Caco-2 (cell line): ENCODE results near the gene SPDYE4. TPM values are rescaled to one million over a fixed set of nuclear protein-coding genes. Genes with fewer than 3 reads are reported as not detected.

Source experiments
- BruUV-seq: library from RNA; stranded (reverse); fragments of 400-500 nt; replicated peaks from 2 replicates; lab custom pipeline; 2021; lab: Mats Ljungman, UMichigan
- CTCF ChIA-PET: fragments of 300-600 bp; sonication (Branson Sonifier 250); formaldehyde crosslinking; loops from one replicate; lab custom pipeline; 2022; ENCODE audit warnings: antibody characterized with exemption; lab: Charles Lee
- POLR2A ChIA-PET: fragments of 300-600 bp; sonication (Branson Sonifier 250); formaldehyde crosslinking; loops from one replicate; lab custom pipeline; 2022; ENCODE audit warnings: antibody characterized with exemption; lab: Charles Lee
- DNase-seq, 2 experiments: peaks; one replicate each; pipeline versions ENCODE4 v3.0.0 to v3.0.0-alpha.2; 2020 to 2022
- H3K27me3 ChIP-seq: replicated peaks from 2 replicates; pipeline ENCODE4 v1.6.0; 2011; ENCODE audit warnings: low read length; ENCODE audit not compliant: control insufficient read depth, insufficient read depth
- H3K36me3 ChIP-seq: 2 replicates; pipeline ENCODE4 v1.5.1; 2011; ENCODE audit warnings: low read length; ENCODE audit not compliant: control insufficient read depth, insufficient read depth
- H3K4me1 ChIP-seq: fragments of 250-450 bp; sonication (Bioruptor Pico); 2 replicates; pipeline ENCODE4 v1.5.1; 2020; ENCODE audit warnings: mild to moderate bottlenecking
- H3K4me3 ChIP-seq: 2 replicates; pipeline ENCODE4 v1.5.1; 2011; ENCODE audit warnings: low read depth, mild to moderate bottlenecking, control low read depth, low read length
- H3K9me3 ChIP-seq: fragments of 250-450 bp; sonication (Bioruptor Pico); 2 replicates; pipeline ENCODE4 v1.5.1; 2020; ENCODE audit warnings: mild to moderate bottlenecking, moderate library complexity
- H3K27ac Mint-ChIP-seq: one replicate; pipeline ENCODE4 v1.8.0; 2022; ENCODE audit warnings: mixed read lengths; ENCODE audit not compliant: unreplicated experiment
- H3K27me3 Mint-ChIP-seq: one replicate; pipeline ENCODE4 v1.8.0; 2022; ENCODE audit warnings: mixed read lengths; ENCODE audit not compliant: insufficient read depth, unreplicated experiment
- H3K36me3 Mint-ChIP-seq: one replicate; pipeline ENCODE4 v1.8.0; 2022; ENCODE audit warnings: mild to moderate bottlenecking, mixed read lengths; ENCODE audit not compliant: insufficient read depth, unreplicated experiment
- H3K4me1 Mint-ChIP-seq: one replicate; pipeline ENCODE4 v1.8.0; 2022; ENCODE audit warnings: low read depth, mixed read lengths; ENCODE audit not compliant: unreplicated experiment
- H3K4me3 Mint-ChIP-seq: one replicate; pipeline ENCODE4 v1.8.0; 2022; ENCODE audit warnings: mild to moderate bottlenecking, moderate library complexity, mixed read lengths; ENCODE audit not compliant: unreplicated experiment
- H3K9me3 Mint-ChIP-seq: one replicate; pipeline ENCODE4 v1.8.0; 2022; ENCODE audit warnings: mixed read lengths; ENCODE audit not compliant: unreplicated experiment
- intact Hi-C: fragments of 100-400 bp; cut with micrococcal nuclease; formaldehyde crosslinking; loops from one replicate; pipeline ENCODE4 v1.10.0; 2022; ENCODE audit not compliant: unreplicated experiment
- total RNA-seq: library from RNA; stranded (reverse); gene quantifications from 2 replicates; pipeline ENCODE4 v1.2.3, GENCODE V29; 2022
- TF ChIP-seq, protein P1 (sequence below), 2 experiments: fragments of 200-600 bp in 1 of 2; IDR thresholded peaks; 1 replicate in 1 of 2; 2 replicates in 1 of 2; pipeline versions ENCODE4 v1.5.1 to v1.8.0; 2011 to 2022; ENCODE audit warnings: antibody characterized with exemption in 1 of 2, control low read depth in 1 of 2, inconsistent platforms in 1 of 2, low read depth in 1 of 2, low read length in 1 of 2, mild to moderate bottlenecking in 1 of 2, moderate library complexity in 1 of 2; ENCODE audit not compliant: insufficient read depth in 1 of 2, severe bottlenecking in 1 of 2, unreplicated experiment in 1 of 2

Gene SPDYE4
- total RNA-seq, 1 experiment from 2014 or later = not detected

DNA sequence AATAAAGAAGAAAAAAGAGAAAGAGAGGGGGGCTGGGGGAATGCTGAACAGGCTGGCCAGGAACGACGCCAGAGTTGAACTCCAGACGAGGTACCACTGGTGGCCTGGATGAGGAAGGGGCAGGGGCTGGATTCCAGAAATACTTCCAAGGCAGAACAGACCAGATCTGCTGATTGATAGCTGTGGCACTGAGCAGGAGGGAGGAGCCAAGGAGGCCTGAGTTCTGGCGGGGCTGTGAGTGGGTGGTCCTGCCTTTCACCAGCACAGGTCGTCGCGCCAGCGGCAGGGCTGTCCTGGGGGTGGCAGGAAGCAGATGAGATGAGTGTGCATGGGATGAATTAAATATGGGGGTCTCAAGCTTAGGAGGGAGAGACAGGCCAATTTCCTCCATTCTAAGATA is 19.2 kb downstream of the SPDYE4 start:
- H3K4me3 Mint-ChIP-seq = no peak overlapping the region

DNA sequence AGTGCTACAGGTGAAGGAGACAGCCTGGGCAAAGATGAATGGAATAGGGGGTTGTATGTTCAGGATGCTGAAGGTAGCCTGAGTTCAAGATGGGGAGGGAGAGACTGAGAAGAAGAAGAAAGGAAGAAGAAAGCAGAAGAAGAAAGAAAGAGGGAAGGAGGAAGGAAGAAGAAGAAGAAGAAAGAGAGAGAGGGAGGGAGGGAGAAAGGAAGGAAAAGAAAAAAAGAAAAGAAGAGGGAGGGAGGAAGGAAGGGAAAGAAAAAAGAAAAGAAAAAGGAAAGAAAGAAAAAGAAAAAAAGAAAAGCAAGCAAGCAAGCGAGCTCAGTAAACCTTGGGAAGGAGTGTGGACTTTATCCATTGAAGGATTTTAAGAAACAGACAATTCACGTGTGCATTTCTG is 21.6 kb downstream of the SPDYE4 start:
- no peaks in the 10 kb centered on the region for H3K36me3 Mint-ChIP-seq
- no TSS peak for BruUV-seq
- Histone ChIP-seq H3K4me3 (no peak overlapping the region), H3K27me3 (no peaks in the 10 kb centered on the region), H3K4me1 (0 out of 2 replicates have a peak, but pooled peaks cover 4% of the 10 kb centered on the region), H3K9me3 (no peaks in the 10 kb centered on the region), H3K36me3 (no peaks in the 10 kb centered on the region)
- CTCF ChIA-PET = no interaction called here
- POLR2A ChIA-PET = no interaction called here
- DNase-seq = no peak
- no peaks in the 10 kb centered on the region for H3K9me3 Mint-ChIP-seq
- TF ChIP-seq, protein P1, sequence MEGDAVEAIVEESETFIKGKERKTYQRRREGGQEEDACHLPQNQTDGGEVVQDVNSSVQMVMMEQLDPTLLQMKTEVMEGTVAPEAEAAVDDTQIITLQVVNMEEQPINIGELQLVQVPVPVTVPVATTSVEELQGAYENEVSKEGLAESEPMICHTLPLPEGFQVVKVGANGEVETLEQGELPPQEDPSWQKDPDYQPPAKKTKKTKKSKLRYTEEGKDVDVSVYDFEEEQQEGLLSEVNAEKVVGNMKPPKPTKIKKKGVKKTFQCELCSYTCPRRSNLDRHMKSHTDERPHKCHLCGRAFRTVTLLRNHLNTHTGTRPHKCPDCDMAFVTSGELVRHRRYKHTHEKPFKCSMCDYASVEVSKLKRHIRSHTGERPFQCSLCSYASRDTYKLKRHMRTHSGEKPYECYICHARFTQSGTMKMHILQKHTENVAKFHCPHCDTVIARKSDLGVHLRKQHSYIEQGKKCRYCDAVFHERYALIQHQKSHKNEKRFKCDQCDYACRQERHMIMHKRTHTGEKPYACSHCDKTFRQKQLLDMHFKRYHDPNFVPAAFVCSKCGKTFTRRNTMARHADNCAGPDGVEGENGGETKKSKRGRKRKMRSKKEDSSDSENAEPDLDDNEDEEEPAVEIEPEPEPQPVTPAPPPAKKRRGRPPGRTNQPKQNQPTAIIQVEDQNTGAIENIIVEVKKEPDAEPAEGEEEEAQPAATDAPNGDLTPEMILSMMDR (IDR thresholded peaks at IDR 0.05; ENCODE audit: insufficient read depth in 1 of 2, low read depth in 1 of 2, low read length in 1 of 2, severe bottlenecking in 1 of 2, unreplicated experiment in 1 of 2) = no peak
- no peak overlapping the region for H3K27ac Mint-ChIP-seq
- intact Hi-C loops = no loop called here
- H3K4me3 Mint-ChIP-seq = no peak overlapping the region
- peaks cover 21% of the 10 kb centered on the region for H3K4me1 Mint-ChIP-seq
- H3K27me3 Mint-ChIP-seq = no peaks in the 10 kb centered on the region

More for the DNA sequence above, 19.2 kb downstream of the SPDYE4 start:
- H3K4me1 ChIP-seq = 0 out of 2 replicates have a peak, but pooled peaks cover 4% of the 10 kb centered on the region
- Mint-ChIP-seq H3K36me3 (no peaks in the 10 kb centered on the region), H3K27me3 (no peaks in the 10 kb centered on the region), H3K9me3 (no peaks in the 10 kb centered on the region), H3K4me1 (peaks cover 21% of the 10 kb centered on the region), H3K27ac (peak overlapping the region; percentile 57)
- H3K4me3 ChIP-seq = no peak overlapping the region
- H3K27me3 ChIP-seq = no peaks in the 10 kb centered on the region
- no TSS peak for BruUV-seq
- TF ChIP-seq, protein P1 (IDR thresholded peaks at IDR 0.05; ENCODE audit: insufficient read depth in 1 of 2, low read depth in 1 of 2, low read length in 1 of 2, severe bottlenecking in 1 of 2, unreplicated experiment in 1 of 2) = no peak
- intact Hi-C loops = no loop called here
- CTCF ChIA-PET = no interaction called here
- POLR2A ChIA-PET = no interaction called here
- peak in 1 of 2 experiments; percentile 45 for DNase-seq
- no peaks in the 10 kb centered on the region for H3K36me3 ChIP-seq
- no peaks in the 10 kb centered on the region for H3K9me3 ChIP-seq

DNA sequence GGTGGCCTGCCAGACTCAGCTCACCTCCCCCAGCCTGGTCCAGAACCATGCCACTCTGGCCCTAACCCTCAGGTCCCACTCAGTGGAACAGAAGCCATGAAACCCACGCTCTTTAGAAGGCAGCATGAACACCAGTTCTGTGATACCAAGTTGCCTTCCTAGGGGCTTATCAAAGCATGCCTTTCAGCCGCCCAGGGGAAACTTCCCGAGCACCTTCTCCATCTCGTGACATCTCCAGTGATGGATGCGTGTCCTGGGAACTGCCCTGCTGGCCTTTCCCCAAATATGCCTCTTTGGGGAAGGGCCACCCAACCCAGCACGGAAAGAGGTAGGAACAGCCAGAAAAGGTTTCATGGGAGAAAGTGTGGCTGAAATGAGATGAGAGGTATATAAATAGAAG is 22.0 kb downstream of the SPDYE4 start:
- no peak for DNase-seq
- no peak overlapping the region for H3K4me3 Mint-ChIP-seq

More for the DNA sequence above, 22.0 kb downstream of the SPDYE4 start:
- TF ChIP-seq, protein P1 (IDR thresholded peaks at IDR 0.05; ENCODE audit: insufficient read depth in 1 of 2, low read depth in 1 of 2, low read length in 1 of 2, severe bottlenecking in 1 of 2, unreplicated experiment in 1 of 2) = no peak
- no peaks in the 10 kb centered on the region for H3K36me3 ChIP-seq
- no peaks in the 10 kb centered on the region for H3K9me3 ChIP-seq
- peaks cover 21% of the 10 kb centered on the region for H3K4me1 Mint-ChIP-seq
- intact Hi-C loops = no loop called here
- no peak overlapping the region for H3K27ac Mint-ChIP-seq
- H3K4me1 ChIP-seq = 0 out of 2 replicates have a peak, but pooled peaks cover 4% of the 10 kb centered on the region
- no peak overlapping the region for H3K4me3 ChIP-seq
- ChIA-PET POLR2A (no interaction called here), CTCF (no interaction called here)
- no peaks in the 10 kb centered on the region for H3K36me3 Mint-ChIP-seq
- no peaks in the 10 kb centered on the region for H3K27me3 Mint-ChIP-seq
- BruUV-seq = no TSS peak
- H3K27me3 ChIP-seq = no peaks in the 10 kb centered on the region
- no peaks in the 10 kb centered on the region for H3K9me3 Mint-ChIP-seq
